Stimulated activated CD8-positive, alpha-beta memory T cell treated with anti-CD3 and anti-CD28 coated beads, Interleukin-4, amount 100 ng/mL, for 4 hours (primary cell): ENCODE measurements around the gene DNAH9.

Experiments
- DNase-seq, 2 donors: peaks; one replicate each; pipeline ENCODE4 v3.0.0-alpha.2; 2020; ENCODE audit warnings: low read depth in 2 of 2, low spot score in 1 of 2

Gene DNAH9

GRCh38 chr17:11589716-11590115 lies 8.6 kb upstream of the DNAH9 start:
- DNase-seq = no peak

GRCh38 chr17:11601661-11602060 lies 3.4 kb downstream of the DNAH9 start:
- DNase-seq = no peak

GRCh38 chr17:11608396-11608795 lies 10.1 kb downstream of the DNAH9 start:
- DNase-seq = no peak

- DNase-seq = no peak
These were observed 12.8 kb downstream of the DNAH9 start for GRCh38 chr17:11610999-11611566.

- DNase-seq = no peak
These were observed 14.7 kb downstream of the DNAH9 start for GRCh38 chr17:11612956-11613355.

- no peak for DNase-seq
These were observed 20.7 kb downstream of the DNAH9 start for GRCh38 chr17:11618861-11619566.

- DNase-seq = no peak
These were observed 24.2 kb downstream of the DNAH9 start for GRCh38 chr17:11622492-11622891.

GRCh38 chr17:11624976-11625375 lies 26.7 kb downstream of the DNAH9 start:
- no peak for DNase-seq

GRCh38 chr17:11625878-11626277 lies 27.6 kb downstream of the DNAH9 start:
- no peak for DNase-seq

GRCh38 chr17:11627301-11627940 lies 29.2 kb downstream of the DNAH9 start:
- no peak for DNase-seq

- no peak for DNase-seq
These were observed 30.1 kb downstream of the DNAH9 start for GRCh38 chr17:11628374-11628773.

GRCh38 chr17:11628831-11629230 lies 30.6 kb downstream of the DNAH9 start:
- no peak for DNase-seq

- no peak for DNase-seq
These were observed 38.5 kb downstream of the DNAH9 start for GRCh38 chr17:11636771-11637170.

GRCh38 chr17:11637796-11638195 lies 39.5 kb downstream of the DNAH9 start:
- DNase-seq = no peak

GRCh38 chr17:11638700-11639265 lies 40.5 kb downstream of the DNAH9 start:
- no peak for DNase-seq

GRCh38 chr17:11639736-11640462 lies 41.6 kb downstream of the DNAH9 start:
- no peak for DNase-seq

GRCh38 chr17:11640463-11640814 lies 42.2 kb downstream of the DNAH9 start:
- DNase-seq = no peak

- DNase-seq = no peak
These were observed 43.4 kb downstream of the DNAH9 start for GRCh38 chr17:11641521-11642275.

GRCh38 chr17:11642655-11643054 lies 44.4 kb downstream of the DNAH9 start:
- no peak for DNase-seq

GRCh38 chr17:11643851-11644250 lies 45.6 kb downstream of the DNAH9 start:
- DNase-seq = no peak
